Measurements from ENCODE around the gene RUNX1.

RUNX1 gene

GRCh38 chr21:34944015-34944755 lies 104.9 kb downstream of the RUNX1 start:
- TF ChIP-seq CTCF (IDR thresholded peaks at IDR 0.05): no peak
- Histone ChIP-seq H3K4me3 (no peak overlapping the region), H3K27ac (no peak overlapping the region)
- DNase-seq (ENCODE audit: low spot score): no peak

- H3K4me3 ChIP-seq: no peak overlapping the region
- TF ChIP-seq CTCF (IDR thresholded peaks at IDR 0.05): no peak
- DNase-seq (ENCODE audit: low spot score): no peak
- no peak overlapping the region for H3K27ac ChIP-seq
Measured at GRCh38 chr21:34942911-34943310, 106.2 kb downstream of the RUNX1 start.

GRCh38 chr21:34941162-34941561 lies 107.9 kb downstream of the RUNX1 start:
- no peak overlapping the region for H3K27ac ChIP-seq
- no peak overlapping the region for H3K4me3 ChIP-seq
- TF ChIP-seq CTCF (IDR thresholded peaks at IDR 0.05): no peak
- DNase-seq (ENCODE audit: low spot score): no peak

- no peak overlapping the region for H3K27ac ChIP-seq
- no peak for TF ChIP-seq CTCF (IDR thresholded peaks at IDR 0.05)
- no peak overlapping the region for H3K4me3 ChIP-seq
- DNase-seq (ENCODE audit: low spot score): no peak
Measured at GRCh38 chr21:34939673-34940331, 109.3 kb downstream of the RUNX1 start.

- Histone ChIP-seq H3K27ac (no peak overlapping the region), H3K4me3 (no peak overlapping the region)
- no peak for DNase-seq (ENCODE audit: low spot score)
- TF ChIP-seq CTCF (IDR thresholded peaks at IDR 0.05): no peak
Measured at GRCh38 chr21:34938089-34938764, 110.9 kb downstream of the RUNX1 start.

GRCh38 chr21:34936883-34937563 lies 112.1 kb downstream of the RUNX1 start:
- no peak for DNase-seq (ENCODE audit: low spot score)
- no peak for TF ChIP-seq CTCF (IDR thresholded peaks at IDR 0.05)

More at GRCh38 chr21:34936883-34937563, 112.1 kb downstream of the RUNX1 start:
- Histone ChIP-seq H3K4me3 (no peak overlapping the region), H3K27ac (no peak overlapping the region)
